DOHH2 (cell line): ENCODE measurements around the gene EGLN2.

ENCODE experiments used
- CTCF ChIP-seq: fragments of 200-600 bp; sonication (generic); IDR thresholded peaks from one replicate; pipeline ENCODE4 v1.5.1; 2014; ENCODE audit warnings: antibody characterized with exemption, mild to moderate bottlenecking, low read depth, low read length; ENCODE audit not compliant: poor library complexity, severe bottlenecking
- EZH2phosphoT487 ChIP-seq: fragments of 200-600 bp; sonication (generic); IDR thresholded peaks from 2 replicates; pipeline ENCODE4 v1.6.1; 2017; ENCODE audit warnings: borderline replicate concordance, mild to moderate bottlenecking, antibody characterized with exemption, low read length, moderate library complexity, mixed read lengths

GRCh38 chr19:40807147-40808020, 8.4 kb downstream of the EGLN2 start:
- TF ChIP-seq CTCF, result peak; percentile 60
- no peak for TF ChIP-seq EZH2phosphoT487
